Colonic mucosa (tissue), 4 donors: ENCODE measurements around the gene PLXDC2. TPM values are rescaled to one million over a fixed set of nuclear protein-coding genes. Genes with fewer than 3 reads are reported as not detected.

ENCODE experiments used
- DNase-seq: peaks from one replicate; pipeline ENCODE4 v3.0.0-alpha.2; 2020
- H3K27ac ChIP-seq: fragments of 200-600 bp; one replicate; pipeline ENCODE4 v1.8.0; 2021
- H3K27me3 ChIP-seq: fragments of 200-600 bp; one replicate; pipeline ENCODE4 v1.8.0; 2021
- H3K36me3 ChIP-seq: fragments of 200-600 bp; one replicate; pipeline ENCODE4 v1.8.0; 2021
- H3K4me1 ChIP-seq: fragments of 200-600 bp; one replicate; pipeline ENCODE4 v1.8.0; 2021; ENCODE audit warnings: mild to moderate bottlenecking
- H3K4me3 ChIP-seq: fragments of 200-600 bp; one replicate; pipeline ENCODE4 v1.8.0; 2021
- H3K9ac ChIP-seq, 2 donors: one replicate each; pipeline ENCODE4 v1.7.0; 2013; ENCODE audit warnings: control low read depth in 2 of 2, low read depth in 2 of 2, low read length in 2 of 2
- H3K9me3 ChIP-seq: fragments of 200-600 bp; one replicate; pipeline ENCODE4 v1.8.0; 2021
- CTCF ChIP-seq: fragments of 200-600 bp; IDR thresholded peaks from one replicate; pipeline ENCODE4 v1.8.0; 2022; ENCODE audit warnings: antibody characterized with exemption, mild to moderate bottlenecking
- intact Hi-C: fragments of 100-400 bp; cut with DNase I; formaldehyde crosslinking; loops from one replicate; pipeline ENCODE4 v1.14.1; 2022
- total RNA-seq, 2 donors: library from RNA; stranded (reverse); fragmentation: NEBNext Ultra II Directional in 1 of 2; extraction: Animal tissue kit (Norgen Biotek cat#: 25700) in 1 of 2; gene quantifications; one replicate each; pipeline ENCODE4 v1.2.1, GENCODE V29; 2021
- donor health status: healthy.
- donor health status: DM: no; HTN: no; CAD: no.
- donor health status: DM: no; HTN: no; CAD: no.

The PLXDC2 gene
- total RNA-seq, 2 donors from 2014 or later, result 12.5 to 22.4 TPM

GRCh38 chr10:19788902-19789301 lies 27.3 kb upstream of the PLXDC2 start:
- intact Hi-C loops, result loop anchor here (5.0 kb wide), 1 partner anchor 377 kb away; no protein-coding TSS in a partner anchor
- H3K27ac ChIP-seq, result no peak overlapping the region

GRCh38 chr10:19789607-19790006 lies 26.6 kb upstream of the PLXDC2 start:
- no peak for TF ChIP-seq CTCF
- no peak overlapping the region for H3K27ac ChIP-seq
- intact Hi-C loops, result loop anchor here (5.0 kb wide), 1 partner anchor 377 kb away; no protein-coding TSS in a partner anchor
- no peak for DNase-seq
- no peaks in the 10 kb centered on the region for H3K9me3 ChIP-seq
- no peaks in the 10 kb centered on the region for H3K36me3 ChIP-seq
- H3K27me3 ChIP-seq, result no peaks in the 10 kb centered on the region
- no peak overlapping the region for H3K9ac ChIP-seq
- no peak overlapping the region for H3K4me3 ChIP-seq
- no peaks in the 10 kb centered on the region for H3K4me1 ChIP-seq

More at GRCh38 chr10:19788902-19789301, 27.3 kb upstream of the PLXDC2 start:
- no peak overlapping the region for H3K9ac ChIP-seq
- no peak overlapping the region for H3K4me3 ChIP-seq
- no peaks in the 10 kb centered on the region for H3K27me3 ChIP-seq
- no peaks in the 10 kb centered on the region for H3K36me3 ChIP-seq
- no peaks in the 10 kb centered on the region for H3K4me1 ChIP-seq
- no peak for DNase-seq
- TF ChIP-seq CTCF, result no peak
- H3K9me3 ChIP-seq, result no peaks in the 10 kb centered on the region

- H3K4me1 ChIP-seq, result no peaks in the 10 kb centered on the region
- no peaks in the 10 kb centered on the region for H3K27me3 ChIP-seq
- intact Hi-C loops, result no loop called here
- no peak overlapping the region for H3K4me3 ChIP-seq
- DNase-seq, result no peak
- H3K27ac ChIP-seq, result no peak overlapping the region
- no peak overlapping the region for H3K9ac ChIP-seq
- no peaks in the 10 kb centered on the region for H3K9me3 ChIP-seq
- no peaks in the 10 kb centered on the region for H3K36me3 ChIP-seq
- TF ChIP-seq CTCF, result no peak
Measured at GRCh38 chr10:19791032-19791431, 25.2 kb upstream of the PLXDC2 start.

GRCh38 chr10:19795684-19796083 lies 20.5 kb upstream of the PLXDC2 start:
- no peaks in the 10 kb centered on the region for H3K9me3 ChIP-seq
- H3K4me3 ChIP-seq, result no peak overlapping the region
- H3K4me1 ChIP-seq, result no peaks in the 10 kb centered on the region
- DNase-seq, result no peak
- TF ChIP-seq CTCF, result no peak
- intact Hi-C loops, result no loop called here
- no peak overlapping the region for H3K9ac ChIP-seq
- no peaks in the 10 kb centered on the region for H3K27me3 ChIP-seq
- no peaks in the 10 kb centered on the region for H3K36me3 ChIP-seq
- H3K27ac ChIP-seq, result no peak overlapping the region

DNA sequence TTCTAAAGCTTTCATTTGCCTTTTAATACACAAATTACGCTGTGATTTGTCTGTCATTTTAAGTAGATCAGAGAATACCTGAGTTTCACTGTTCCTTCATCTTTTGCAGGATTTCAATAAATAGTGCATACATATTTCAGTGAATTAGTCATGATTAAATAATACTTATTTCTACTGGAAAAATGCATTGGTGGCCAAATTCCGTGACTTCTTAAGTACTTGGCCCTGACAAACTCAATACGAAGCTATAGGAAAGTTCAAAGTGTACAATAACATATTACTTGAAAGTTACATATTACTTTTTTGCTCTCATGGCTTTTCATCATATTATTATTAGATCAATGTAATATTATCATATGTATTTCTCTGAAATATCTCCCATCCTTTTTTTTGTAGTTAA lies 16.1 kb upstream of the PLXDC2 start:
- no peaks in the 10 kb centered on the region for H3K36me3 ChIP-seq
- no peak for TF ChIP-seq CTCF
- H3K27ac ChIP-seq, result no peak overlapping the region
- intact Hi-C loops, result no loop called here
- no peak overlapping the region for H3K9ac ChIP-seq
- H3K9me3 ChIP-seq, result no peaks in the 10 kb centered on the region
- DNase-seq, result no peak
- H3K4me3 ChIP-seq, result no peak overlapping the region
- H3K27me3 ChIP-seq, result no peaks in the 10 kb centered on the region
- H3K4me1 ChIP-seq, result no peaks in the 10 kb centered on the region
